CD4-positive, alpha-beta T cell treated with Interleukin-2 at 100 ng/mL for 4 hours (primary cell): ENCODE measurements around the gene ZBTB7C.
A peak's percentile ranks its signal among the peaks of the same experiment; 100 is the strongest.

Experiments used
- DNase-seq: peaks from one replicate; pipeline ENCODE4 v3.0.0-alpha.2; 2020; ENCODE audit warnings: low spot score

The ZBTB7C gene

GRCh38 chr18:48164116-48164515 is 245.1 kb downstream of the ZBTB7C start:
- DNase-seq, result no peak

DNA sequence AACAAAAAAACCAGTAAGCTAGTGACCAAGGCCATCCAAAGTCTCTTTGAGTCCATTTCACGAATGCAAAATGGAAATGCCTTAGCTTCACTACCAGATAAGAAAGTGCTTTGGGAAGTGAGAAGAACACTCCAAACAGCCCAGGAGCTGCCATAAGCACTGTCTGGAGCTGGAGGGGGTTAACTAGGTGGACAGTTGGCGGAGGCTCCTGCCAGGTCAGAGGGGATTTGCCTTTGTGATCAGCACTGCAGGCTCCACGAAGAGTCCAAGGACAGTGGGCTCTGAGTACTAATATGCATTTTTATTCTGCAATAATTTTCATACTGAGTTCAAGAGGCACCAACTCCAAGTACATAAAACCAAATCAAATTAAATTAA is 245.5 kb downstream of the ZBTB7C start:
- DNase-seq, result no peak

- no peak for DNase-seq
Measured at GRCh38 chr18:48162956-48163737, 246.0 kb downstream of the ZBTB7C start.

- DNase-seq, result no peak
Measured at GRCh38 chr18:48161911-48162698, 247.1 kb downstream of the ZBTB7C start.

DNA sequence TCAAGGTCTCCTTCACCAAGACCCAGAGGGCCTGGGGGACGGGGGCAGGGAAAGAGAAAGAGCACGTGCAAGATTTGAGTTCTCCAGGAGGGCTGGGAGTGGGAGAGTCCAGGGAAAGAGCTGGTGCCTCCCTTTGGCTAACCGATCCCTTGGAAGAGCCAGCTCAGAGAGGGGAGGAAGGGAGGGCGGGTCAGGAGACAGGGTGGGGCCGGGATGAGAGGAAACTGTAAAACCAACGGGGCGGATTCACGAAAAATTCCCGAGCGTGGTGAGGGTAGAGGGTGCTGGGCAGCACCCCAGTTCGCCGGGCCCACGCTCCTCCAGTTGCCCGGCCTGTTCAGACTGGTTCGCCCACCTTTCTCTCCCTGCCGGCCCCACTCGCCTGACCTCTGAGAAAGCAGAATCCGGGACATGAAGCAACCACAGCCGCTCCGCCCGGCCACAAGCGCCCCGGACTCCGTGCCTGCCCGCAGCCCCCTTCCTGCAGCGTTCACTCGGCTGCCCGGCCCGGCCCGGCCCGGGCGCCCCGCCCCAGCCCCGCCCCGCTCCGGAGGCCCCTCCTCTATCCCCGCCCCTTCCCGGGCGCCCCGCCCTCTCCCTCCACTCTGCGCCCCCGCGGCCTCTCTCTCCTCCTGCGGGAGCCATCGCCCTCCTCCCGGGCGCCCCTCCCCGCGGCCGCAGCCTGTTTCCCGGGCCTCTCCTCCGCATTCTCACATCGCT is 247.8 kb downstream of the ZBTB7C start:
- DNase-seq, result peak; percentile 54

DNA sequence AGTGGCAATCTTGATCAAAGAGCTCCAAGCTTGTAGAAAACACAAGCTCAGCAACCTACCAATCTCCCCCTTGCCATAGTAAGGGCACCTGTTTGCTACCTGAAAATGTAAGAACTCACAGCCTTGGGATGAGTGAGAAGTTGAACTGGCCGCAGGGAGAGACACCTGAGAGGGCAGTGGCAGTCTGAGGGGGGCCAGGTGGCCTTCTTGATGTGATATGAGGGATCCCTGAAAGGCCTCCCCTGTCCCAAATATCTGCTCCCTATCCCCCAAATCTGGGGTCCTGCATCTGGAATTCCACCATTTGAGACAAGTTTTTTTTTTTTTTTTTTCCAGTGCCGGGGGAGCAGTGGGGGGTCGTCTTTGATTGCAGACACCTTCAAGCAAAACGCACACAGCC is 248.6 kb downstream of the ZBTB7C start:
- DNase-seq, result no peak

DNA sequence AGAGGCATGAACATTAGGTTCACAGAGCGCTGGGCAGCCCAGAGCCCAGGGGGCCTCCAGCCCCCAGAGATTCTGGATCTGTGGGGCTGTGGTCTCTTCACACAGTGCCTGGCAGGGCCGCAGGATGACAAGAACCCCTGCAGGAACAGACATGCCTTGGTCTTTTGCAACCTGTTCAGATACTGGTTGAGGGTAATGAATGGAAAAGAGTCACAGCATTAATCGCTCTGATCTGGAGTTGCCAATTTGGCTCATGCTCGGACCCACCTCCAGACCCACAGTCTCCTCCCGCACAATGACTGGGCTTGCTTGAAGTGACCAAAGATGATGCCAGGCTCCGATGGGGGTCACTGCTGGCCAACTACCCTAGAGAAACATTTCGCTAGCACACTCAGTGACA is 249.4 kb downstream of the ZBTB7C start:
- no peak for DNase-seq

GRCh38 chr18:48158721-48159120 is 250.5 kb downstream of the ZBTB7C start:
- DNase-seq, result no peak

GRCh38 chr18:48157956-48158355 is 251.2 kb downstream of the ZBTB7C start:
- DNase-seq, result no peak

- no peak for DNase-seq
Measured at GRCh38 chr18:48155856-48156255, 253.3 kb downstream of the ZBTB7C start.

GRCh38 chr18:48154828-48155227 is 254.4 kb downstream of the ZBTB7C start:
- DNase-seq, result no peak

DNA sequence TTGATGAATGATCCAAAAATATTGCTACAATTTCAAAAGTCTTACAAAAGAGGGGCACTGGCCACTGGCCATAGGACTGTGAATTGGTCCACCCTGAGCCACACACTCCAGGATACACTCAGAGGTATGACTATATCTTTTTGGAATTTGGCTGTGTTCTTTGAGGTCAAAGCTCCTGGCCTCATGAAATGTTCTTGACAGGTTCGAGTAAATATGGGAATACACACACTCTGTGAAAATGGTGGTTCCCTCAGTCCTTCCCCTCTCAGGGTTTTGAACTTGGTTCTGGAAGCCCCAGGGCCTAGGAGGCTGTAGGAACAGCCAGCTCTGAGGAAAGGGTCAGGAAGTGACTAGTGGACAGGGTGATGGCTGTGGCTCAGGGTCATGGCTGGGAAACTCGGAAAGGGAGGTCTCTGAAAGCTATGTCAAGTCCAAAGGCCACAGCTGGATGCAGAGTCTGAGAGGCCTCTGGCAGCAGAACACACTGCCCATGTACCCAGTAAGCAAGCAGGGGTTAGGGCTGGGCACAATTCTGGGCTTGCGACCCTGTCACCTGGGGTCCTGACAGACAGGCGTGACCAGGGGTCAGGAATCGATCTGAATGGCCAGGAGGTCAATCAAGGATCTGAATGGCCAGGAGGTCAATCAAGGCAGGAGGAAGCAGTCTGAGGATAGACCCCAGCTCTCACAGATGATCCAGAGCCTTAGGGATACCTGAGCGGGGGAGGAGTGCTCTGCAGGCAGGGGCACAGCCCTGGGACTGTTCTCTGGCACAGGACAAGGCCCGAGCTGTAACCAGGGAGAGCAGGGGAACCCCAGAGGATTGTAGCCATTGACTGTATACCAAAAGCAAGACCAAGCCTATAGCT is 255.3 kb downstream of the ZBTB7C start:
- no peak for DNase-seq

DNA sequence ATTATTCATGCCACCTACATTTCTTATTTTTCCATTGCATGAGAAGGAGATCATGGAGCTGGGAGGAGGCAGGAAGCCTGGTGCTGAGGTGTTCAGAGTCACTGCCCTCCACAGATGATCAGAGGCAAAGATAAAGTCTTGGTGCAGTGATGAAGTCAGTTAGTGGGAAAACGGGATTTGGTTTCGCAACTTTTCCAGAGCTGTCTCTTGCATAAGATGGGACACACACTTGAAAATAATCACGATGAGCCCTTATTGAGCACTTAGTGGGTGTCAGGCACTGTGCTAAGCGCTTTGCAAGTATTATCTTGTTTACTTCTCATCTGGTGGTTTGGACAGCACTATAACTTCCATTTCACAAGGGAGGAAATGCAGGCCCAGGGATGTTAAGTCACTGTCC is 256.6 kb downstream of the ZBTB7C start:
- no peak for DNase-seq

DNA sequence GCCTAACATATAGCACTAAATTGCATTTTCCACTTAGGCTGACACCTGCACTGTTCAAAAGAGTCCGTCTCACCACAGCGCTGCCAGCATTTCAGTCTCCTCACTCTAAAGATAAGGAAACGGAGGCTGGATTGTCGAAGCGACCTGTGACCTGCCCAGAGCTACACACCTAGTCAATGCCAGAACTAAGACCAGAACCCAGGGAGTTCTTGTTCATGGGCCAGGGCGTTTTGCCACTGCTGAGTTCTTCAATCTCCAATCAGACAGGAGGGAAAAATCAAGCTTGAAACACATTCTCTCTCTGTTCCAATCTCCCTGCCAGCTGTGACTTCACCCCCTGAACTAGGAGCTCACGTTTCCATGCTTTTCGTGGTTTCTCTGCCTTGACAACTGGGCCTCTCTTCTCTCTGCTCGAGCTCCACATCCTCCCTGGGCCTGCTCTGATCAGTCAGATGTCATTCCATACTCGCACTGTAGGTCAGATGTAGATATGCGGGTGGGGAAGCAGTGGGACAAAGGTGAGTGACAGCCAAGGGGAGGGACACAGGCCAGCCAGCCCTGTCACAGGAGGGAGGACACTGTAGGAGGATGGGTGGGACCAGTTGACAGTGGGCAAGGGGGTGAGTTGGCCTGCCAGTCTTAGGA is 257.6 kb downstream of the ZBTB7C start:
- no peak for DNase-seq

DNA sequence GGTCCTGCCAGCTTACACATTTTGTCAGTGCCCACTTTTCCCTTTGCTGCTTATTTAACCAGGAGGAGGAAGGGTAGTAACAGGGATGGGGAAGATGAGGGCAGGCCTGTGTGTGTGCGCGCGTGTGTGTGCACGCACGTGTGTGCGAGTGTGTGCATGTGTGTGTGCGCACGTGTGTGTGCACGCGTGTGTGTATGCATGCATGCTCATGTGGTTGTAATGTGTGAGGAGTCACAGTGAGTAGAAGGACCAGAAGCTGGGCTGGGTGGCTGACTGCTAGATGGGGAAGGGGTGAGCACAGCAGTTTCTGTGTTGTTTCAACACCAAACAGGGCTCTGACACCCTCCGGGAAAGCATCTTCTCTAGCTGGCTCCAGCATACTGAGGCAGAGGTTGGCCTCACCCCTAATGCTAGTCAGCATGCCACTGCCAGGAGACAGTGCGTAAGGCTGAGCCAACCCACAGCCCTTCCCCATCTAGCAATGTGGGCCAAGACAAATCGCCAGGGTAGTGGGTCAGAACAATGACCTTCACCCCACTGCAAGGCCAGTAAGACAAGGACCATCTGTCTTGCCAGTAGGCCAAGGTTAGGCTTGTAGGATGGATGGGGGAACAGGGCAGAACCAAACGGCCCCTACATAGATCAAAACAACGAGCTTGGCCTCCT is 260.0 kb downstream of the ZBTB7C start:
- no peak for DNase-seq

DNA sequence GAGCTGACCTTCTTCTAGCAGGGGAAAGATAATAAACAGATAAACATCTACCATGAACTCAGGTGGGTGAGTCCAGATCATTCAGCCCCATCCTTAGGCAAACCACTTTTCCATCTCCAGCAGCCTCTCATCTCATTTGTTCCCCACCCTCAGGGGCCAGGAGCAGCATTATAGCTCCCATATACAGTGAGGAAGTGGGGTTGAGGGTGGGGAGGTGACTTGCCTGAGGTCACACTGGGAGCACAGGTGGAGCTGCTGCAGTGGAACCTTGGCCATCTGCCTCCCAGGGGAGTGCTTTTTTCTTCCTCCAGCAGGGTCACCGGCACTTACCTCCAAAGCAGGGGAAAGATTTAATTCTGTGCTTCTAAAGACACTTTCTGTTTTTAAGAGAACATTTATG is 266.2 kb downstream of the ZBTB7C start:
- no peak for DNase-seq

- DNase-seq, result no peak
Measured at GRCh38 chr18:48142353-48142752, 266.8 kb downstream of the ZBTB7C start.

DNA sequence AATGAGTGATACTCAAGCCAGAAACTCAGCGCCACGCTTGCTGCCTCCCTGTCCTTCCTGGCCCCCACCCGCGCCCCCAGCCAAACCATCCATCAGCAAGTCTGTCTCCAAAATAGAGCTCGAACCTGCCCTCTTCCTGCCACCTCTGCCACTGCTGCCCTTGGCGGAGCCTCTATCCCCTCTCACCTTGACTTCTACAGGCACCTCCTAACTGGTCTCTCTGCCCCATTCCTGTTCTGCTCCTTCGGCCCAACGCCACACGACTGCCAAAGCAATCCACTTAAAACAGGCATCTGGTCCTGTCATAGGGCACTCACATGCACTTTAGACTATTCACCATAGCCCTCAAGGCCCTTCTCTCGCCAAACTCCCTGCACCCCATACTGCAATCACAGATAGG is 268.5 kb downstream of the ZBTB7C start:
- DNase-seq, result no peak

GRCh38 chr18:48139431-48140347 is 269.5 kb downstream of the ZBTB7C start:
- no peak for DNase-seq
